Measurements from ENCODE around the gene GTF2F1.
A peak's percentile ranks its signal among the peaks of the same experiment; 100 is the strongest.
"Not testable (repeated sequence)": the region's sequence is repeated elsewhere in the genome, so short reads cannot be mapped to it uniquely, and the experiment has no call there.

GTF2F1 gene

DNA sequence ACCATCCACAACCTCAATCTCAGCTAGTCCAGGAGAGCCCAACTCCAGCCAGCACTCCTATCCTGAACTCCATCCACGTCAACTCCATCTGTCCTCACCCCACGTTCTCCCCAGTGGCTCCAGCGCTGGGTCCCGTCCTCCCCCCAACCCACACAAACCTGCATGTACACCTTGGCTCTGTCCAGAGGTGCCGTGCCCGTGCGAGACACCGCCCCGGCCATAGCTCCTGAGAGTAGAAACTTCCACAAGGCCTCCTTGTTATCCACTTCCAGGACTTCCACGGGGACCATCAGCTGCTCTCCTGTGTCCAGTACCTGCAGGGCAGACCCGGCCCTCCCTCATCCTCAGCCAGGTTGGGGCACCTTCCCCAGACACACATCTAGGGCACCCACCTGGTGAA, 38.9 kb upstream of the GTF2F1 start:
- H3K27ac ChIP-seq = no peak overlapping the region
- DNase-seq (ENCODE audit: low spot score) = no peak
- POLR2A ChIA-PET (ENCODE audit: low non-redundant PET) = no interaction called here
- CTCF ChIA-PET = no interaction called here
- TF ChIP-seq, protein P1, sequence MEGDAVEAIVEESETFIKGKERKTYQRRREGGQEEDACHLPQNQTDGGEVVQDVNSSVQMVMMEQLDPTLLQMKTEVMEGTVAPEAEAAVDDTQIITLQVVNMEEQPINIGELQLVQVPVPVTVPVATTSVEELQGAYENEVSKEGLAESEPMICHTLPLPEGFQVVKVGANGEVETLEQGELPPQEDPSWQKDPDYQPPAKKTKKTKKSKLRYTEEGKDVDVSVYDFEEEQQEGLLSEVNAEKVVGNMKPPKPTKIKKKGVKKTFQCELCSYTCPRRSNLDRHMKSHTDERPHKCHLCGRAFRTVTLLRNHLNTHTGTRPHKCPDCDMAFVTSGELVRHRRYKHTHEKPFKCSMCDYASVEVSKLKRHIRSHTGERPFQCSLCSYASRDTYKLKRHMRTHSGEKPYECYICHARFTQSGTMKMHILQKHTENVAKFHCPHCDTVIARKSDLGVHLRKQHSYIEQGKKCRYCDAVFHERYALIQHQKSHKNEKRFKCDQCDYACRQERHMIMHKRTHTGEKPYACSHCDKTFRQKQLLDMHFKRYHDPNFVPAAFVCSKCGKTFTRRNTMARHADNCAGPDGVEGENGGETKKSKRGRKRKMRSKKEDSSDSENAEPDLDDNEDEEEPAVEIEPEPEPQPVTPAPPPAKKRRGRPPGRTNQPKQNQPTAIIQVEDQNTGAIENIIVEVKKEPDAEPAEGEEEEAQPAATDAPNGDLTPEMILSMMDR (conservative IDR thresholded peaks at IDR 0.05; ENCODE audit: low read depth) = no peak

DNA sequence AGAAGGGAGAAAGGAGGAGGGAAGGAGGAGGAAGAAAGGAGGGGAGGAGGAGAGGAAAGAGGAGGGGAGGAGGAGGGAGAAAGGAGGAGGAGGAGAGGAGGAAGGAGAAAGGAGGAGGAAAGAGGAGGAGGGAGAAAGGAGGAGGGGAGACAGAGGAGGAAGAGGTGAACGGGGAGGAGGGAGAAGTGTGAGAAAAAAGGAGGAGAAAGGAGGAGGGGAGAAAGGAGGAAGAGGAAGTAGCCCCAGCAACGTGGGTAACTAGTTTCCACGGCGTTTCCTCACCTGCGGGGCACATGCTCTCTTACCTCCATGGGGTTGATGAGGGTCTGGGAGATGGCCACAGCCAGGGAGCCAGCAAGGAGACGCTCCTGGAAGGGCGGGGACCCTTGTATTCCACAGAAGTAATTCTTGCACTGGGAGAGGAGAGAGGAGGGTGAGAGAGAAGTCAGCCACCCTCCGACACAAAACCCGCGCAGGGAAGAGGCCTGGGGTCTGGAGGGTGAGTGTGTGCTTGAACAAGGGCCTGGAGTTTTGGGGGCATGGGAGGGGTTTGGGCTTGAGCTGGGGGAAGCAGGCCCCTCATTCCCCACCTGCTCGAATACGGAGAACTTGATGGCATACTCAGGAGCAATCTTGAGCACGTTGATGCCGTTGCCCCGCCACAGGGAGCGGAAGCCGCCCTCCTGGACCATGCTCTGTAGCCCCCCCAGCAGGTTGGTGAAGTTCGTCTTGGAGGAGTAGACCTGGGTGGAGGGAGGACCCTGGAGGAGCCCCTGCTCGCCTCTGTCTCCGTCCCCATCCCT, 36.7 kb upstream of the GTF2F1 start:
- POLR2A ChIA-PET (ENCODE audit: low non-redundant PET) = no interaction called here
- CTCF ChIA-PET = interaction anchor here (0.6 kb wide), 1 partner anchor 454 kb away, joined by 3 read pairs; no protein-coding TSS in a partner anchor
- no peak overlapping the region for H3K27ac ChIP-seq
- TF ChIP-seq, protein P1 (conservative IDR thresholded peaks at IDR 0.05; ENCODE audit: low read depth) = no peak
- no peak for DNase-seq (ENCODE audit: low spot score)

DNA sequence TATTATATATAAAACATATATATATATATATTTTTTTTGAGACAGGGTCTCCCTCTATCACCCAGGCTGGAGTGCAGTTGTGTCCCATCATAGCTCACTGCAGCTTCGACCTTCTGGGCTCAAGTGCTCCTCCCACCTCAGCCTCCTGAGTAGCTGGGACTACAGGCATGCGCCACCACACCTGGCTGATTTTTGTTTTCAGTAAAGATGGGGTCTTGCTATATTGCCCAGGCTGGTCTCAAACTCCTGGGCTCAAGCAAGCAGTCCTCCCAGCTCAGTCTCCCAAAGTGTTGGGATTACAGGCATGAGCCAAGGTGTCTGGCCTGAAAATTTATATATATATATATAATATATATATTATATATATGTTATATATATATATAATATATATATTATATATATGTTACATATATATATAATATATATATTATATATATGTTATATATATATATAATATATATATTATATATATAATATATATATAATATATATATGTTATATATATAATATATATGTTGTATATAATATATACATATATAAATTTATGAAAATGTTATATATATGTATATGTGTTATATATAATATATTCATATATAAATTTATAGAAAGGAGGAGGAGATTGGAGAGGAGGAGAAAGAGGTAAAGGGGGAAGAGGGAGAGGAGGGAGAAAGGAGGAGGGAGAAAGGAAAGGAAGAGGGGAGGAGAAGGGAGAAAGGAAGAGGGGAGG, 35.9 kb upstream of the GTF2F1 start:
- DNase-seq (ENCODE audit: low spot score); CTCF ChIA-PET; POLR2A ChIA-PET (ENCODE audit: low non-redundant PET); H3K27ac ChIP-seq: not testable (repeated sequence)

DNA sequence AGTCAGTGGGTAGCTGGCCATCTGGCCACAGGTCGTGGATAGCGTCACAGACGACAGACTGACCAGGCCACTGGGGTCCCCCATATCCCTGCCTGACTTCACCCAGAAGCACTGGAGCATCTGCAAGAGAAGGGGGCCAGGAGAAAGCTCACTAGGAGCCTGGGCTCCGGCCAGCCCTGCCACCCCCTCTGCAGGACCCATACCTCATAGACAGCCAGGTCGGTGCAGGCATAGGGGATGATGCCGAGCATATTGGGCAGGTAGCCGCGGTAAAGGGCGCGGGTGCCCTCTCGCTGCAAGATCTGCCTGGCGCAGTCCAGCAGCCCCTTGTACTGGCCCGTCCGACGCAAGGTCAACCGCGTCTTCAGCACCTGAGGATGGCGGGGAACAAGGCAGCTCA, 34.2 kb upstream of the GTF2F1 start:
- ChIA-PET CTCF (no interaction called here), POLR2A (ENCODE audit: low non-redundant PET) (no interaction called here)
- H3K27ac ChIP-seq = no peak overlapping the region
- TF ChIP-seq, protein P1 (conservative IDR thresholded peaks at IDR 0.05; ENCODE audit: low read depth) = no peak
- DNase-seq (ENCODE audit: low spot score) = no peak

DNA sequence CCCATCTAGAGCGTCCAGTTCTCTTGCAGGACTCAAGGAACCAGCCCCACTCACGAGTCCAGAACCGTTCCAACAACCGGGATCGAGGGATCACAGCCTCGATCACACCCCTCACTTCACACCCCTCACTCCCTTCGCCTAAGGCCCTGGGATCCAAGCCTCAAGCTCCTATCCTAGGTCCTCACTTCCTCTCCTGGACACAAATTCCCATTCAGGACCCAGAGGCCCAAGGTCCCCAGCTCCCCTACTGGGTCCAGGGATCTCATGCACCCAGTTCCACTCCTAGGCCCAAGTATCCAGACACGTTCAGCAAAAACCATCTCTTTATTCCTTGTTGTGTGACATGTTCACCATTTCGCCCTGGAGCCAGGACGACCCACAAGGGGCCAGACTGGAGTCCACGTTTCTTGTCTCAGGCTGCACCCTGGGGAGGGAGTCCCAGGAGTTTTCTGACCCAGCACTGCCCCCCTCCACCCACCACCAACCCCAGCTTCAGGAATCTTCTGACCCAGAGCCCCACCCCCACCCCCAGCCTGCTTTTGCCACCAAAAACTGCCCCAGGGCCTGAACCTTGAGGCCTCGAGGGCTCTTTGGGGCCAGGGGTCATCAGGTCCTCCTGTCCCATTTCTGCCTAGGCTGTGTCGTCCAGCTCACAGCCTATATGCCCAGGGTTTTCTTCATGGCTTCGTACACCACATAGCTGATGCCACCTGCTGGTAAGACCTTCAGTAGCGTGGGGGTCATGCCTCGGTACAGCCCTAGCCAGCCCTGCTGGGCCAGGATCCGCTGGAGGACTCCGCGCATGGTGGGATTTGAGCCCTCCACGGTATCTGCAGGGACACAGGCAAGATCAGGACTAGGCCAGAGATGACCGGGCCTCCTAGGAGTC, 33.0 kb upstream of the GTF2F1 start:
- ChIA-PET CTCF (no interaction called here), POLR2A (ENCODE audit: low non-redundant PET) (no interaction called here)
- no peak for DNase-seq (ENCODE audit: low spot score)
- H3K27ac ChIP-seq = peak overlapping the region; percentile 83
- TF ChIP-seq, protein P1 (conservative IDR thresholded peaks at IDR 0.05; ENCODE audit: low read depth) = no peak

DNA sequence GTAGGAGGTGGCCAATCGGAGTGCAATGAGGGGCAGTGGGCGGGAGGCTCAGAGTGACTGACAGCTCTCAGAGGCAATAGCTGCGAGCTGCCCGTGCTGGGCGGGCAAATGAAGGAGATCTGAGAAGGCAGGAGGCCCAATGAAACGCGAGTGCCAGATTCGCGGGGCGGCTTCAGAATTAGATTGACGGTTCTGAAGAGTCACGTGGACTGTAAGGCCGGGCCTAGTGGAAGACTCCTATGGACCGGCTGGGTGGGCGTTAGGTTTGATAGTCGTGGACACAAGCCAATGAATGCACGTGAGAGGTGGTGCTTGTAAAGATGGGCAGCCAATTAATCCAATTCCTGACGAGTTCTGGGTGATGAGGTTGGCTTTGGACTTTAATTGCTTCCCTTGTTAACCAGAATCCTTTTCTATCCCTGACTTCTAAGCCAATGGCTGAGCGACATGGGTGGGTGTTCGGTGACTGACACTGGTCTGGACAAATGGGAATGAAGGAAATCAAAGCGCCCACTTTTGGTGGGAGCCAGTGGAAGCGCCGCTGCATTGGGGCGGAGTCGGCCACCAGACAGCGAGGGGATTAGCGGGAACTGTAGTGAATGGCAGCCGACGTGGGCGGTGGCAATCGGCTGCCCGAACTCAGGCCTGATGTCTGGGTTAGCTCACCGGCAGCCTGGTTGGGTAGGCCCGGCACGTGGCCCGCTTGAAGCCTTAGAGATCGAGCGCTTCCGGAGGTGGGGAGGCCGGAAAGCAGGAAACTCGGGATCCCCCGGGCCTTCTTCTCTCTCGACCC, 32.2 kb upstream of the GTF2F1 start:
- peak overlapping the region; percentile 83 for H3K27ac ChIP-seq
- TF ChIP-seq, protein P1 (conservative IDR thresholded peaks at IDR 0.05; ENCODE audit: low read depth) = no peak
- peak; percentile 100 for DNase-seq (ENCODE audit: low spot score)
- ChIA-PET CTCF (no interaction called here), POLR2A (ENCODE audit: low non-redundant PET) (no interaction called here)
